ENCODE measurements around the gene PWP1.

Gene PWP1

GRCh38 chr12:107748472-107748871, 62.9 kb downstream of the PWP1 start:
- peak; percentile 37 for DNase-seq (ENCODE audit: low read depth)
- H3K4me3 ChIP-seq (ENCODE audit: control insufficient read depth, low read depth, low read length): no peak overlapping the region
- no peak for TF ChIP-seq CTCF (IDR thresholded peaks at IDR 0.05; ENCODE audit: control insufficient read depth, insufficient read depth, low read depth, low read length, missing control alignments)

- DNase-seq (ENCODE audit: low read depth): peak; percentile 23
- no peak overlapping the region for H3K4me3 ChIP-seq (ENCODE audit: control insufficient read depth, low read depth, low read length)
- TF ChIP-seq CTCF (IDR thresholded peaks at IDR 0.05; ENCODE audit: control insufficient read depth, insufficient read depth, low read depth, low read length, missing control alignments): no peak
Measured at GRCh38 chr12:107749083-107749482, 63.5 kb downstream of the PWP1 start.

GRCh38 chr12:107759410-107759809, 73.8 kb downstream of the PWP1 start:
- no peak for TF ChIP-seq CTCF (IDR thresholded peaks at IDR 0.05; ENCODE audit: control insufficient read depth, insufficient read depth, low read depth, low read length, missing control alignments)
- peak; percentile 57 for DNase-seq (ENCODE audit: low read depth)
- H3K4me3 ChIP-seq (ENCODE audit: control insufficient read depth, low read depth, low read length): peak overlapping the region; percentile 87

GRCh38 chr12:107760207-107760808, 74.7 kb downstream of the PWP1 start:
- peak overlapping the region; percentile 87 for H3K4me3 ChIP-seq (ENCODE audit: control insufficient read depth, low read depth, low read length)
- no peak for DNase-seq (ENCODE audit: low read depth)
- TF ChIP-seq CTCF (IDR thresholded peaks at IDR 0.05; ENCODE audit: control insufficient read depth, insufficient read depth, low read depth, low read length, missing control alignments): no peak

- H3K4me3 ChIP-seq (ENCODE audit: control insufficient read depth, low read depth, low read length): peak within 1 kb of the TSS; percentile 87
- peak; percentile 70 for DNase-seq (ENCODE audit: low read depth)
- TF ChIP-seq CTCF (IDR thresholded peaks at IDR 0.05; ENCODE audit: control insufficient read depth, insufficient read depth, low read depth, low read length, missing control alignments): no peak
Measured at GRCh38 chr12:107760809-107761501, 75.4 kb downstream of the PWP1 start, which contains the start of gene PRDM4. TSS of gene PRDM4 (minus strand) at chr12:107761137. CDS start at chr12:107760515, 622 bp downstream.

GRCh38 chr12:107761502-107761904, 75.9 kb downstream of the PWP1 start:
- no peak for TF ChIP-seq CTCF (IDR thresholded peaks at IDR 0.05; ENCODE audit: control insufficient read depth, insufficient read depth, low read depth, low read length, missing control alignments)
- no peak for DNase-seq (ENCODE audit: low read depth)

More at GRCh38 chr12:107761502-107761904, 75.9 kb downstream of the PWP1 start:
- H3K4me3 ChIP-seq (ENCODE audit: control insufficient read depth, low read depth, low read length): peak overlapping the region; percentile 51

Data from AG09309 (cell line).